COLO829 (cell line): ENCODE results near the gene COX20.
"Not testable (repeated sequence)": the region's sequence is repeated elsewhere in the genome, so short reads cannot be mapped to it uniquely, and the experiment has no call there.

Source experiments
- DNase-seq: peaks from one replicate; pipeline ENCODE4 v3.0.0; 2012; ENCODE audit warnings: low spot score

COX20 gene

DNA sequence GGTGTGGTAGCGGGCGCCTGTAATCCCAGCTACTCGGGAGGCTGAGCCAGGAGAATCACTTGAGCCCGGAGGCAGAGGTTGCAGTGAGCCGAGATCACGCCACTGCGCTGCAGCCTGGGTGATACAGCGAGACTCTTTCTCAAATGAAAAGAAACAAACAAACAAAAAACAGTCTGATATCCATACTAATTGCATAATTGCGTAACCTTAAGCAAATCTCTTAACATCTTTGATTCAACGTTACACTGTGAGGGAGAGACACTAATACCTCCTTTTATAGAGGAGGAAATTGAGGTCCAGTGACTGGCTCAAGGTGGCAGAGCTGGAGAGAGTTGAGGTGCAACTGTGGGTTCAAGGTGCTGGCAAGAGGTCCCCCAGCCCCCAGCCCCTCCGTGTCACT lies 12.6 kb upstream of the COX20 start:
- DNase-seq = no peak

DNA sequence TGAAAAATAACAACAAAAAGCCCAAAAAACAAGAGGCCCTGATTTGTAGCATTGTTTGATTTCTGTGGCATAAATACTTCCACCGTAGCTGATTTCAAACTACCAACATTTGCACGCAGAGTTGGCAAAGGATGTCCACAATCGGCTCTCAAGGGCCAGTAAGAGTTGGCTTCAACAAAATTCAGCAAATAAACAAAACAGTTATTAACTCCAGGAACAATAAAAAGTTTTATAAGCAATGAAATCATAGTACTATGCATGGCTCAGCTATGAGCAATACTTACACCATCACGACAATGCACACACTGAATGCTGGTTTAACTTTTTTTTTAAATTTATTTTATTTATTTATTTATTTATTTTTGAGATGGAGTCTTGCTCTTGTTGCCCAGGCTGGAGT lies 8.7 kb upstream of the COX20 start:
- no peak for DNase-seq

DNA sequence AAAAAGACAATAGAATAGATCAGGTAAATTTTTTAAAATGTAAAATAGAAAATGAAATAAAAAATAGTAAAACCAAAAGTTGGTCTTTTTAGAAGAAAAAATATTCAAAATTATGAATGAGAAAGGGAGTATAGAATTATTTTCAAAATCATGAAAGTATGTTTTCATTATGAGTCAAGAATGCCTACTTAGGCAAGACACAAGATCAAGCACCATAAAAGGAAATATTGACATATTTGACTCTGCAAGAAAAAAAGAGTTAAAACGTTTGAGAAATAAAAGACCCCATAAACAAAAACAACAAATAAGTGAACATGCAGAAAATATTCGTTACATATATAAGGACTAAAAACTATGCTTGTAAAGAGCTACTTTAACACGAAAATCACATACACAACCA lies 4.8 kb upstream of the COX20 start:
- no peak for DNase-seq

DNA sequence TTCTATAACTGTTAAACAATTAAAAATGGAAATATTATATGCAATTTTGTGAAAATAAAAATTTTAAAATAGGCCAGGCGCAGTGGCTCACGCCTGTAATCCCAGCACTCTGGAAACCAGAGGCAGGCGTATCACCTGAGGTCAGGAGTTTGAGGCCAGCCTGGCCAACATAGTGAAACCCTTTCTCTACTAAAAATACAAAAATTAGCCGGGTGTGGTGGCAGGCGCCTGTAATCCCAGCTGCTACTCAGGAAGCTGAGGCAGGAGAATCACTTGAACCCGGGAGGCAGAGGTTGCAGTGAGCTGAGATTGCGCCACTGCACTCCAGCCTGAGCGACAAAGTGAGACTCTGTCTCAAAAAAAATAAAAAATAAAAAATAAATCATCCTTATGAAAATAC lies 2.2 kb upstream of the COX20 start:
- not testable (repeated sequence) for DNase-seq

DNA sequence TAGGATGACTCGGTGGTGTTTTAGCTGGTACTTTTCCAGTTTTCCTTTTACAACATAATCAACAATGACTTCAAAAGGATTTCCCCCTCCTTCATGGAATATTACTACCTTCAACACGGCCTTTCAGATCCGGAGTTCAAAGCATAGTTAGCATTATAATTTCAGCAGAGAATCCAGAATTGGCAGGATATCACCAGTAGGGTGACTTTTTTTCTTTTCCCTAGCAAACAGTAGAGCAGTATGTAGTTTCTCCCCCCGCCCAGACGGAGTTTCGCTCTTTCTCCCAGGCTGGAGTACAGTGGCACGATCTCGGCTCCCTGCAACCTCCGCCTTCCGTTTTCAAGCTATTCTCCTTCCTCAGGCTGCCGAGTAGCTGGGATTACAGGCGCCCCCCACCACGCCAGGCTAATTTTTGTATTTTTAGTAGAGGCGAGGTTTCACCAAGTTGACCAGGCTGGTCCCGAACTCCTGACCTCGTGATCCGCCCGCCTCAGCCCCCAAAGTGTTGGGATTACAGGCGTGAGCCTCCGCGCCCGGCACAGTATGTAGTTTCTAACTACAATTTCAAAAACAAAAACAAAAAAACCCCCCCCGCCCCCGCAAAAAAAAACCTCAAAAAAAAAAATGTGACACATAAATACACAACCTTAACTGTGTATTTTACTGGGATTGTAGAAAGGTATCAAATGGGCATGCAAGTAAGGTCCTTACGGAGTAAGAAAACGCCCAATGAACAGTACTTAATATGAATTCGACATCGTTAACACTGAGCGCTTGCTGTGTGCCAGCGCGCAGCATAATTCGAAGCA lies 1.5 kb upstream of the COX20 start:
- DNase-seq = peak; percentile 92

DNA sequence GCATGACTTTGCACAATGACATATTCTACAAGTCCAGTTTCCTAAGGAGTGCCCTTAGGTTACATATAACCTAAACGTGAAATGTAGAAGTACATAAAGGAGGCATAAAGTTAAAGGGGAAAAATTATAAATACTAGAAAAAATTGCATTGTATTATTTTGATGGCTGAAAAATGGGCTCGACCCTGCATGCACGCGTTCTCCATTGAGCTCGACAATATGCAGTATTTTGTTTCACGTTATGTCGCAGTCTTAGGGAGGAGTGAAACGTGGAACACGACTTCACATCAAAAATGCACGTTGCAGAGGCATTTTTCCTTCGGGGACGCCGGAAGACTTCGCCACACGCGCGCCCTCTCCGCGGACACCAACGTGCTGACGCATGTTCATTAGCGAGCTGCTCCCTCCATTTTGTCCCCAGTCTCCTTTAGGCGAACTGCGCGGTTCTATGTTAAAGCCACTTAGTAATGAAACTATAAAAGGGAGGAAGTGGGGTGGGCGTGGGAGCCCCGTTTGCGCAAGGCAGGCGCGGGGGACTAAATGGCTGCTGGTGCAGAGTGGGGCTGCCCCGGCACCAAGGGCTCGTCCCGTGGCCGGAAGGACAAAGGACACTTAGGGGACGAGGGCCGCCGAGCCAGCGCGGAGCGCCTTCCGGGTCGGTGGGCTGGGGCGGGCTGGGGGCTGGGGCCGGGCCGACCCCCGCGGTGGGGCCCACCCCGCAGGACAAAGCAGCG lies 749 bp upstream of the COX20 start:
- DNase-seq = peak; percentile 88

DNA sequence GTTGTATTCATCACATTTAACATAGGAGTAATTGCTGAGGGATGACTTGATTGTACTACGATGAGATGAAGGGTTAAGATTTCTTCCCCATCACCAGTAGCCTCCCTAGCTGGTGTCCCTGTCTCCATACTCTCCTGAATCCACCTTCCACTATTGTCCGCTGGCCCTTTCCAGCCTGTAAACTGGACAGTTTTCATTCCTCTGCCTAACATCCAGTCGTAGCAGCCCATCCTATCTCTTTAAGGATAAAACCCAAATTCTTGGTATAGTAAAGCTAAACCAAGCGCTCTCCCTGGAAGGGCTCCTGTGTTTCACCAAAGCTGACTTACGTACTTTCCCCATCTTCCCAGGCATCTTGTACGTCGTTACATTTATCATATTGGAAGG lies 670 bp downstream of the COX20 start:
- DNase-seq = peak; percentile 49

DNA sequence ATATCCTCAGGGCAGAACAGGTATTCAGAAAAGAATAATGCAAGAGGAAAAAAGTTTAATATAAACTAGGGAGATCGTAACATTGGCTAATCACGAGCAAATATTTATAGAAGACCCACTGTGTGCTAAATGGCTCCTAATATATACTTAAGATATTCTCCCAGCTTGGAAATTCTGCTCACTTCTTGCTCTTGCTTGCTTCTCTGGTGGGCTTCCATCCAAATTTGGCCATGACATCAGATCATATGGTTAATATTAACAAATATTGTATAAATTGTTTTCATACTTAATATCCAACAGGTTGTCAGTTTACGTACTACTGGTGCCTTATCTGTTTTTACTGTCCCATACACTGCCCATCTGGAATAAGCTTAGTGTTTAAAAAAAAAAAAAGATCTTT lies 1.1 kb downstream of the COX20 start:
- no peak for DNase-seq

DNA sequence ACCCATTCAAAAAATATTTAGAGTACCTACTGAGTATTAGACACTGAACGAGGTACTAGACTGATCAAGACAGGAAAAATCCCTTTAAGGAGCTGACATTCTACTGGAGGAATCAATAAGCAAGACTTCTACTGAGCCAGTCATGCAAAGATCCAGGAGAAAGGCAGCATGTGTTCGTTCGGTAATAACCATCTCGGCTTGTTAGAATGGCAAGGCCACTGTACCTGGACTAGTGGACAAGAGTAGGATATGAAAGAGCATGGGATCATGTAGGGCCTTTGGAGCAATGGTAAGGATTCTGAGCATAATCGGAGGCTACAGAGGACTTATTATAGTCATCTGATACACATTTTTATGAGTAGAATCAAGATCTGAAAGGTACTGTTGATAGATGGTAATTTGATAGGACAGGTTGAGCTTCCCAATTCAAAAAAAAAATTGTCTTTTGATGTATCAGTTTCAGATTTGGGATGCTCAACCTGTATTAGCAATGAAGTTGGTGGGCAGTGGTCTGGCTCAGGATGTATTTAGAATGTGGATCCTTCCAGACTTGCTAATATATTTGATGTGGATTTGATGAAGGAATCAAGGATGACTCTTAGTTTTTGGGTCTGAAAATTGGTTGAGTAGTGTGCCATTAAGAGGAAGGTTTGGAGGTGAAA lies 2.3 kb downstream of the COX20 start:
- no peak for DNase-seq

DNA sequence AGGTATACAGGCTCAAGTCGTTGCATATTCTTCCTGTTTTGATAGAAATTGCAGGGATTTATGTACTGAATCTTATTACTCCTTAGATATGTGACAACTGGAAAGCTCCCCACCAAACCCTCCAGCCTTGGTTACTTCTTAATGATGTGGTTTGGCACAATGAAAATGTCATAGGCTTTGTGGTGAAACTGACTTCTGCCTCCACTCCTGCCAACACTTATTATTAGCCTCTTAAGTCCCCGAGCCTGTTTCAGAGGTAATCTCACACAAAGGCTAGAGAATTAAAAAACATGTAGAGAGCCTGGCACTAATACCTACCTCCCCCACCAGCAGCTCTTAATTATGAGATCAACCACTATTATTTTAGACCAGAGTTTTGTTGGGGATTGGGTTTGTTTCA lies 4.2 kb downstream of the COX20 start:
- no peak for DNase-seq

DNA sequence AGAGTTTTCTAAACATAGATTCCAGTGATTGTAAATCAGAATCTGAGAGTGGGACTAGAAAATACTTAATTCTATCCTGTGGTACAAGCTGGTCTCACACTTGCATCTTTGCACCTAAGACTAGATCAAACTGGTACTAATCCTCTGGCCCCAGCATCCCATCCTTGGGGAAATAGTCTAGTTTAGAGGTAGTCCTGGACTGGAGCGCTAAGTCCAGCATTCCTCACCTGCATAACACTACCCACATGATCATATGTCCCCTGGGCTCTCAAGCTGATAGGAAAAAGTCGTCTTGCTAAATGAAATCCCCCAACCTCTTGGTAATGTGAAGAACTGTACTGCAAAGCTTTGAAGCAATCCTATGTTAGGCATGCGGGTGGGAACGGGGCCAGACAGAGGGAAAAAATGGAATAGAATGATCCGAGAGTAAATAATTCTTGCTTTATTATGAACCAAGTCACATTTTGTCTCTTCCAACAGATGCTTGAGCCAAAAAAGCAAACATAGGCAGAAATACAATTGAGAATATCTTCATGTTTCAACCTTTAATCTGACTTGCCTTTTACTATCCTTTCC lies 4.8 kb downstream of the COX20 start:
- no peak for DNase-seq

DNA sequence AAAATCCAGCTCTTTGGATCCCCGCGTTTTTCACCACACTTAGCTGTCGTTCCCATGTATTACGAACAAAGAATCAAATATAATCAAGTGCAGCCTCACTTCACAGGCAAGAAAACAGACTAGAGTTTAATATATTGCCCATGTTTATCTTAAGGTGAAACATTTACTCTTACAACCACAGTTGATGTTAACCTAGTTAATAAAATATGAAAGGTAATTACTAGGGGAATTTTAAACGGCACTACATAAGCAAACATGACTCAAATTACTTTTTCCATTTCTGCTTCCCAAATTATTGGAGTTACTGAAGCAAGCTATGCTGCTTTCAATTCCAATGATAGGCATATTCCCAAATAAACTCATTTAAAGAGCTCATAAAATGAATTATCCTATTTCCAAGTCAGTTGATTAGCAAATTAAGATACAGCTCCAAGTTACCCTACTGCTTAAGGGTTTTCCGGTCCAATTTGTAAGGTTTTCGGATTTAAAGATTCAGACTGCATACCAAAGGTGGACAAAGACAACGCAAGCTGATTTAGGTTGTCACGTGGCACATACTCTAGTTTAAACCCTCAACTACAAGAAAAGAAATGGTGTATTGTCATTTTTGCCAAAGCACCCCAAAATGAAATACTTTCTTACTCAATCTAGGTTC lies 5.9 kb downstream of the COX20 start:
- no peak for DNase-seq

DNA sequence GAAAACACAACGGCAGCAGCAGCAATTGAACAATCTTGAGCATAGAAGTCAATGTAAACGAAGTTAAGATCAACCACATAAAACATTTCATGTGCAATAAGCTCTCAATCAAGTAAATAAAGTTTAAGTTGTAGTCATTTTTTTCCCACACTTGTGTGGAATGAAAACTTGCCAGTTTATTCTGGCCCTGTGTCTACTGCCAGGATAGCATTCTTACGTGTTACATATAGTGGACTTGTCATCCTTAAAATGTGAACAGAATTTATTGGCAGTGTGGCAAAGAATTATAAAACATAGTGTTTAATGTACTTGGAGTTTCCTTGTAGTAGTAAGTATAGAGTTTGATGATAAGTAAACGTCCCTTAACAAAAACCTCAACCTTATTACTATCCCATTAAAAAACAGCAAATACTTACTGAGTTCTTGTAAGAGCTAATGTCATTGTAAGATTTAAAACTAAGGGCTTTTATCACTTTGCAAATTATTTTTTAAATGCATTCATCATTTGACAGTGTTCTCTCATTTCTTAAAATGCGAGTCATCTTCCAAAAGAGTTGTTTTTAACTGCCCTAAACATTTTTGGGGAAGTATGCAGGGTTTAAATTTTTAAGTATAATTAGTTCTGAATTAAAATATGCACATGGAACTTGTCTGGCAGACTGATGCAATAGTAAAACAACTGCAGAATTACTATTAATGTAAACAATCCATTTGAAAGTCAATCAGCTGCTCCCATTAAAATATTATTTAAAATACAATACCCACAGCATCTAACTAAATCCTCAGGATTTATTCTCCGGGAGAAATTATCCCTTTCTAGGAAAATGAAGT lies 7.9 kb downstream of the COX20 start:
- DNase-seq = no peak

DNA sequence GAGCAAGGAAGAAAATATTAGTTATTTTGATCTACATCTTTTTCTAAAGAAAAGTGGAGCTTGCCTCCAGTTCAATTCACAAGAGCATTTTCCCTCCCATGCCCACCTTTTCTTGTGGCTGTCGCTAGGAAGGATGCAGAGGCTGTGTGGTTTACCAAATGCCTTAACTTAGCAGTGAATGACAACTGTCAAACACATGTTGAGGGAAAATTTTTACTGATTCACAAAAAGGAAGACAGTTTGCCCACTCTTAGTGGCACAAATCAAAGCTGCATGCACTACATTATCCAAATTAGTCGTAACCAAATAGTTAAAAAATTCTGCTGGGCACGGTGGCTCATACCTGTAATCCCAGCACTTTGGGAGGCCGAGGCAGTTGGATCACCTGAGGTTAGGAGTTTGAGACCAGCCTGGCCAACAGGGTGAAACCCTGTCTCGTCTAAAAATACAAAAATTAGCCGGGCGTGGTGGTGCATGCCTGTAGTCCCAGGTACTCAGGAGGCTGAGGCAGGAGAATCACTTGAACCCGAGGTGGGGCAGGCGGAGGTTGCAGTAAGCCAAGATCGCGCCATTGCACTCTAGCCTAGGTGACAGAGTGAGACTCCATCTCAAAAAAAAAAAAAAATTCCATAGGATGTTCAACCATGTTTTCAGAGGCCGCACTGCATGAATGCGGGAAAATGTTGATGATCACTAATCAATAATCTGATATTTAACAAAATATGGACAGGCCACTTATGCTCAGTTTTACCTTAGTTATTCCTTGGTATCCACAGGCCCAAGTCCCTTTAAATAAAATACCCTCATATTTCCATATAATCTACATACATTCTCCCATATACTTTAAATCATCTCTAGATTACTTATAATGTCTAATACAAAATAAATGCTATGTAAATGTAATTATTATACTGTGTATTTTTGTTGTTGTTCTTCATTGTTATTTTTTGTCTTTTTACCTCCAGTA lies 9.0 kb downstream of the COX20 start:
- DNase-seq = no peak

DNA sequence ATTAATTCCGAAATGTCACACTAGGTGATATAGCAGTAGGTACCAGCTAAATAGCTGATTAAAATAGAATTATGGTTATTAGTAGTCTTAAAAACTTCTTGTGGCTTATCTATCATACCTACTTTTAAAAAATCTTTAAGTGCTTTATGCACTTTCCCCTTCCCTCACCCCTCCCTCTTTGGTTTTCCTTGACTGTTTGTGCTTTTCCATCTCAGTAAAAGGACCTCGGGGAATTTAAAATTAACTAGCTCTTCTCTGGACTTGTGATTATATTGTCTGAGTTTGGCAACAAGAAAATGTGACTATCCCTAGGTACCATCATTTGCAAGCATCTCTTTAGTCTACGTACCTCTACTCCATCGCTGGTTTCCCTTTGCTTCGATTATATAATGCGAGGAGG lies 11.2 kb downstream of the COX20 start:
- DNase-seq = no peak

DNA sequence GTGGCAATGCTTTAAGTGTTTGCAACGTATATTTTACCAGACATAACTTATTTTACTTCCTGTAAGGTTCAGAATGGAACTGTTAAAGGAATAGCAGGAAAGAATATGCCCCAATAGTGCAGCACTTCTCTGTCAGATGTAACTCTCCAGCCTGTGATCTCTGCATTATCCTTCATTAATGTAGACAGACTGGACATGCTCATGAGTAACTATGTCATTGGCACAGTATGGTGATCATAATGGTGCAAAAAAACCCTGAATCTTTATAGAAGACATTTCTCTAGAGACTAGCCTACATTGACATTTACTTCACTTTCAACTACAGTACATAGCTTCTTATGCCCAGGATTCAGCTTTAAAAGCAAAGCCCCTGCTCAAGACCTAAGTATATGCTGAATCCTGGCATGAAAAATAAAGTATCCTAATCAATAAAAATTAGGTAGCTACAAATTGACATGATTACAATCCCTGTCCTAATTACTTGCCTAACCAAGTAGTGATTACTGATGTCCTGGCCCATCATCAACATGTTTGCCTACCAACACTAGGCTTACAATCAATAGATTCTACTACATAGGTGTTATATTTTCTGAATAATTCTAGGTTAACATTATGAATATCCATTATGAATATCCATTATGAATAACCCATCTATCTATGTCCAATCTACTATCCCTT lies 13.9 kb downstream of the COX20 start:
- no peak for DNase-seq

DNA sequence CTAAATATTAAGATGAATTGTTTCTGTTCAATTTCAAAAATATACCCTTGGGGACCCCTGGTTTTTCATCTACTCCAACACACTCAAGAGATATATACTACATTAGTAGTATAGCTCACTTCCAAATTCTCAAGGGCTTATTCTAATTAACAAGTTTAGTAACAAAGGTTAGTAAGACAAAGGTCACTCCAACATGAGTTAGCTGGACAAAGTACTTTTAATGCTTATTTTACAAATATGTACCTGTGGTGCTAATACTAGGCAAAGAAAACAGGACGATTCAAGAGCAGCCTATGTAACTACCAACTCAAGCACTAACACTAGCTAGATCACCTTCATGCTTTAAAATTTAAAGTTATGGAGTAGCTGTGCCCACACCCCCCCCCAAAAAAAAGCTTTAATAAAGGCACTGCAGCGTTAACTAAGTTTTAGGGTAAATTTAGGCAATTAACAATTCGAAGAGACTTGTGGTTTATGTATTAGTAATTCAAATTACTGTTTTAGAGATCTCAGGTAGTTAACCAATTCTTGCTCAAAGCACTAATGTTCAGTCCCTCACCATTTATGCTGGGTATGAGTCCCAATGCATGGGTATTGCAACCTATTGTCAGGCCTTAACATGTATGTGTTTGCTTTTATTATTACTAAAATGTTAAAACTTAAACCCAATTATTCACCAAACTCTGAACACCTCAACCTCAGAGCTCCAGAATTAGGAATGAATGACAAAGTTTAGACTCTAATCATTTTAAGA lies 14.8 kb downstream of the COX20 start:
- DNase-seq = no peak

DNA sequence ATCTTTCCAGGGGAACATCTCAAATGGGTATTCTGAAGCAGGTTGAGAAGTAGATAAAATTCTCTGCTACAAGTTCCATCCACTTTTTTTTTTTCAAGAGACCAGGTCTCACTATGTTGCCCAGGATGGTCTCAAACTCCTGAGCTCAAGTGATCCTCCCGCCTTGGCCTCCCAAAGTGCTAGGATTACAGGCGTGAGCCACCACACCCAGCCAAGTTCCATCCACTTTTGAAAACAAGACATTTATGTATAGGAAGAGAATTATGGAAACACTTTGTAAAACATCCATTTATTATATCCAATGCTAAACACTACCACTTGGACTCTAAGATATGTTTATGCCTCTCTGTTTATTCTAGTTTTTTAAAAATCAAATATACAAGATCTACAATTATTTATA lies 15.4 kb downstream of the COX20 start:
- DNase-seq = no peak
